ENCODE data around the gene TAF9.
A peak's percentile ranks its signal among the peaks of the same experiment; 100 is the strongest.
"Not testable (repeated sequence)": the region's sequence is repeated elsewhere in the genome, so short reads cannot be mapped to it uniquely, and the experiment has no call there.

Gene TAF9

DNA sequence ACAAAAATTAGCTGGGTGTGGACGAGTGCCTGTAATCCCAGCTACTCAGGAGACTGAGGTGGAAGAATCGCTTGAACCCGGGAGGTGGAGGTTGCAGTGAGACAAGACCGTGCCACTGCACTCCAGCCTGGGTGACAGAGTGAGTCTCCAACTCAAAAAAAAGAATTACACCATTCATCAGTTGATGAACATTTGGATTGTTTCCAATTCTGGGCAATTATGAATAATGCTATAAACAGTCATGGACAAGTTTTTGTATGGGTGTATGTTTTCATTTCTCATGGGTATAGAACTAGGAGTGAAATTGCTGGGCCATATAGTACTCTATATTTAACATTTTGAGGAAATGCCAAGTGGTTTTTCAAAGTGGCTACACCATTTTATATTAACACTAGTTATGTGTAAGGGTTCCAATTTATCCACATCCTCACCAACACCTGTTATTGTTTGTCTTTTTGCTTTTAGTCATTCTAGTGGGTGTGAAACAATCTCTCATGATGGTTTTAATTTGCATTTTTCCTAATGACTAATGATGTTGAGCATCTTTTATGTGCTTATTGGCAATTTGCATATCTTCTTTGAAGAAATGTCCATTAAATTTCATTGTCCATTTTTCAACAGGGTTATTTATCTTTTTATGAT lies 27.7 kb downstream of the TAF9 start:
- DNase-seq (ENCODE audit: low read depth in 3 of 3, low spot score in 1 of 3): no peak

DNA sequence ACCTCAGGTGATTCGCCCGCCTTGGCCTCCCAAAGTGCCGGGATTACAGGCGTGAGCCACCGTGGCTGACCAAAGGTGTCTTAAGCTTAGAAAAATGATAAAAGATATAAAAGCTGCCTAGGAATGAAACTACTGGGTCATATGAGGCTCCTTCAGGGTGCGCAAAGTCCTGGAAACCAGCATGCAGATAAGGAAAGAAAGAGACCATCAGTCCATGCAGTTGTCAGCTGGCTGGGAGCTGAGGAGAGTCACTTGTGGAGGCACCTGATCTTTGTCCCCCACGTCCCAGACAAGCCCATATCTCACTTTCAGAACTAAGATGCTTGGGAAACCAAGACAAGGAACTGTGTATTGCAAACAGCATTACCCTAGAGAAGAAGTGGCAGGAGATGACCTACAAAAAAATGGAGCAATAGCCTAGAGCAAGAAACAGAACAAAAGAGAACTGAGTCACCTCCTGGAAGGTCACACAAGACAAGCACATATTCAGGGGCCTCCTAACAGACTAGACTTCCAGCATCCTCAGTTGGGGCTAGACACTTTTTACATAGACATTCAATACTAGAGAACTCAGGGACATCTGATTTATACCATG lies 33.9 kb downstream of the TAF9 start:
- no peak for DNase-seq (ENCODE audit: low read depth in 3 of 3, low spot score in 1 of 3)

DNA sequence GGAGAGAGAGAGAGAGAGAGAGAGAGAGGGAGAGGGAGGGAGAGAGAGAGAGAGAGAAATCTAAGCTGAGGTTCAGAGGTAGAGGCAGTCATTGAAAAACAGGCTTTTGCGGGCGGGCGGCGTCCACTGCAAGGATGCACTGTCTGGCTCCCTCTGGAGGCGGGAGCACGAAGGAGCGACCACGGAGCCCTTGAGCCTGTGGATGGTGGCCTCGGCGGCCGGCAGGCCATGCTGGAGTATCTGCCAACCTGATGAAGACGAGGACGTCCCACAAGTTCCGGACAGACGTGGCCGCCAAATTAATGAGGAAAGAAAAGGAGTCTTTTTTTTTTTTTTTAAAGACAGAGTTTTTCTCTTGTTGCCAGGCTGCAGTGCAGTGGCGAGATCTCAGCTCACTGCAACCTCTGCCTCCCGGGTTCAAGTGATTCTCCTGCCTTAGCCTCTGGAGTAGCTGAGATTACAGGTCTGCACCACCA lies 34.5 kb downstream of the TAF9 start:
- DNase-seq (ENCODE audit: low read depth in 3 of 3, low spot score in 1 of 3): peak; percentile 38 to 51 (median 45)

DNA sequence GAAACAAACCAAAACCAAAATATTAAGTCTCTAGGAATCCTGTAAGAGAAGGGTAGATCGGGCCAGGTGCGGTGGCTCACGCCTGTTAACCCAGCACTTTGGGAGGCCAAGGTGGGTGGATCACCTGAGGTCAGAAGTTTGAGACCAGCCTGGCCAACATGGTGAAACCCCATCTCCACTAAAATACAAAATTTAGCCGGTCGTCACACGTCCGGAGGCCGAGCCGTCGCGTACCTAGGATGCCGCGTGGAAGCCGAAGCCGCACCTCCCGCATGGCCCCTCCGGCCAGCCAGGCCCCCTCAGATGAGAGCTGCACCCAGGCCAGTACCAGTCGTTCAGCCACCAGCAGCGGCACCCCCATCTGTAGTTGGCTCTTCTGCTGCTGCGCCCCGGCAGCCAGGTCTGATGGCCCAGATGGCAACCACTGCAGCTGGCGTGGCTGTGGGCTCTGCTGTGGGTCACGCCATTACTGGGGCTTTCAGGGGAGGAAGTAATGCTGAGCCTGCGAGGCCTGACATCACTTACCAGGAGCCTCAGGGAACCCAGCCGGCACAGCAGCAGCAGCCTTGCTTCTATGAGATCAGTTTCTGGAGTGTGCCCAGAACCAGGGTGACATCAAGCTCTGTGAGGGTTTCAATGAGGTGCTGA lies 35.5 kb downstream of the TAF9 start:
- not testable (repeated sequence) for DNase-seq (ENCODE audit: low read depth in 3 of 3, low spot score in 1 of 3)

DNA sequence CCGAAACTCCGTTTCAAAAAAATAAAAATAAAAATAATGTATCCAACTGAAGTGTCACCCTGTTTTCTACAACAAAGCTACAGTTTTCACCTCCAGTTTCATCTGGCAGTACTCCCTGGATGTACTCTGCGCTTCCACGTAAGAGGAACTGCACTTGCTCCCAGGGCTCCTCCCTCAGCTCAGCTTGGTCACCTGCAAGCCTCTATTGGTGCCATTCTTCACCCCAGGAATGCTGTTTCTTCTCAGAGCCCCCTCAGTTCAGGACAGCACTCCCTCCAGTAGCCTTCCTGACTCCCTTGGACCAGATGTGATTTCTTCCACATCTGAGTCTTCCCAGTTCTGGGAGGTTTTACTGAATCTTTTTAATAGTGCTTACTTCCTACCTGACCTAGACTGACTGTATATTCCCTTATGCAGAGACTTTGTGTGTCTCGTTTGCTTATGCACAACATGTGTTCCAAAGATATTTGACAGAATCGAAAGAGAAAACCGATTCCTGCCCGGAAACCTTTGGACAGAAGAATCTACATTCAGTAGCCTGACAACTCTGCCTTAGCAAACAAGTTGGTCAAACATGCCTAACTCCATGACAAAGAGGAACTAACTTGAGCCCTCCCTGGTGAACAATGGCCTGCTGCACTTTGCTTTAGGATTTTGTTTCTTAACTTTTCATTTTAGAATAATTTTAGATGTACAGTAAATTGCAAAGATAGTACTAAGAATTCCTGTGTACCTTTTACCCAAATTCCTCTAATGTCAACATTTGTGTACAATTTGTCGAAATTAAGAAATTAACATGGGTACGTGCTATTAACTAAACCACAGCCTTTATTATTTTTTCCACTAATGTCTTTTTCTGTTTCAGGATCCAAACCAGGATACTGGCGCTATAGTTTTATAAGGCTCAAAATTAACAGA lies 37.5 kb downstream of the TAF9 start:
- DNase-seq (ENCODE audit: low read depth in 3 of 3, low spot score in 1 of 3): no peak

DNA sequence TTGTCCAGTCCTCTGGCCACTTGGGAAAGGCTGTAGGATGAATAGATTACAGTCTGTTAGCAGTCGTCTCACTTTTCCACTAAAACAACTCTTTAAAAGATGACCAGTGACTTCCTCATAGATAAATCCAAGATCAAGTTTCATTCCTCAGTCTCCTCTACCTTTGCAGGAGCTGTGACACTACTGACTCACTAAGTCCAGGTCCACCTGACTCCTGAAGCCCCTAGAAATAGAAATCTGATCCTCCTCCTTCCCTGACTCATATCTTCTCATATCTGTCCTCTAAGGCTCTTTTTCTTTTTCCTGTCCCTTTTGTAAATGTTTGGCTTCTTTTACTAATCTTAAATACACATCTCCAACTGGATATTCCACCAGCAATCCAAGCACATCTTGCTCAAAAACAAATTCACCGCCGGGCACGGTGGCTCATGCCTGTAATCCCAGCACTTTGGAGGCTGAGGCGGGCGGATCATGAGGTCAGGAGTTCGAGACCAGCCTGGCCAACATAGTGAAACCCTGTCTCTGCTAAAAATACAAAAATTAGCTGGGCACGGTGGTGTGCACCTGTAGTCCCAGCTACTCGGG lies 39.3 kb downstream of the TAF9 start:
- DNase-seq (ENCODE audit: low read depth in 3 of 3, low spot score in 1 of 3): no peak

DNA sequence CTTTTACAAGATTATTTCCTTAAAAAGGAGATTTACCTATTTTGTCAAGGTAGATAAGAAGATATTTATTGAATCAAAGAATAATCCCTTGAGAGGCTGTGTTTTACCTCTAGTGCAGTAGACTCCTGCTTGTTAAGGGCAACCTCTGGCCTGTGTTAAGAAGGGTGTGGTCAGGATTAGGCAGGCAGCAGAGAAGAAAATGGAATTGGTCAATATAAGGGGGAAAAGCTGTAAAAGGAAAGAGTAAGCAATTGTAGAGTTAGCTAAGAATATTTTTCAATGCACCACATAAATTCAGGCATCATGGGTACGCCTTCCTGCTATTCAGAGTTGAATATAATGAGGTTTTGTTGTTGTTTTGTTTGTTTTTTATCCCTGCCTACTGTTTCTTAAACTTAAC lies 43.0 kb downstream of the TAF9 start:
- DNase-seq (ENCODE audit: low read depth in 3 of 3, low spot score in 1 of 3): no peak

DNA sequence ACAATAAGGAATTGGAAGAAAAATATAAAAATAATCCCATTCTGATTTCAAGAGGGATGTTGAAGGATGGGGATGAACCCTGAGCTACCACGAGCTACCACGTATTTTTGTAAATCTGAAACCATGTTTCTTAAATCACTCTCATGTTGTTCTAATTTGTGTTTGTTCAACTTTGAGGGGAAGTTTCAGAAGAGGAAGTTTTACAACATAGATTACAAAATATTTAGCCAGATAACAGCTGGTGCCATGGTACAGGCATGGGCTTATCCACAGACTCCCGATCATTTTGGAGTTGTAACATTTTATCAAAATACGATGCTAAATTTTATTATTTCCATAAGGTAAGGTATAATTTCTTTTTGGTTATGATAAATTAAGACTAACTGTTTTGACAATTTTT lies 51.9 kb downstream of the TAF9 start:
- no peak for DNase-seq (ENCODE audit: low read depth in 3 of 3, low spot score in 1 of 3)

DNA sequence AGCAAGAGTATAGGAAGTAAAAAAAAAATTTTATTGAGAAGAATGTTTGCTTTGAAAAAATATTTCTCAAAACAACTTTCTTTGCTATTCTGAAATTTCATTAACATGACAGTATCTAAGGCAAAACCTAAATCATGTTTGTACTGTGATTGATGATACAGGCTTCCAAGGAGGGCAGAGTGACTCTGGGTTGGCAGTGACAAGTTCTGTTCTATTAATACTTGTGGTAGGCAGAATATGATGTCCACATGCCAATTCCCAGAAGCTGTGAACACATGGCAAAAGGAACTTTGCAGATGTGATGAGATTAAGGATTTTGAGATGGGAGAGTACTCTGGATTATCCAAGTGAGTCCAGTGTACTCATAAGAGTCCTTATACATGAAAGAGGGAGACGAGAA lies 53.3 kb downstream of the TAF9 start:
- DNase-seq (ENCODE audit: low read depth in 3 of 3, low spot score in 1 of 3): no peak
